HepG2 (cell line): ENCODE results near the gene ZFP1. TPM values are rescaled to one million over a fixed set of nuclear protein-coding genes. Genes with fewer than 3 reads are reported as not detected.

Experiments used
- CCDC6 ChIP-seq: sonication (generic); formaldehyde crosslinking; IDR thresholded peaks from 2 replicates; pipeline ENCODE4 v1.8.1; 2022; ENCODE audit warnings: mild to moderate bottlenecking, missing genetic modification reagents, moderate library complexity
- CHCHD3 ChIP-seq: sonication (generic); formaldehyde crosslinking; IDR thresholded peaks from 2 replicates; pipeline ENCODE4 v1.8.0; 2022; ENCODE audit warnings: mild to moderate bottlenecking, missing genetic modification reagents, moderate library complexity
- FLYWCH1 ChIP-seq: sonication (generic); formaldehyde crosslinking; IDR thresholded peaks from 2 replicates; pipeline ENCODE4 v1.8.1; 2023; ENCODE audit warnings: mild to moderate bottlenecking, missing genetic modification reagents
- JUN ChIP-seq: sonication (generic); formaldehyde crosslinking; IDR thresholded peaks from 2 replicates; pipeline ENCODE4 v1.4.0; 2020; ENCODE audit warnings: mild to moderate bottlenecking, missing genetic modification reagents
- NFE2L1 ChIP-seq: sonication (generic); formaldehyde crosslinking; IDR thresholded peaks from 2 replicates; pipeline ENCODE4 v1.4.0; 2020; ENCODE audit warnings: missing genetic modification reagents, mild to moderate bottlenecking, borderline replicate concordance
- NFKBIZ ChIP-seq: IDR thresholded peaks from 2 replicates; pipeline ENCODE4 v1.6.1; 2018; ENCODE audit warnings: missing genetic modification reagents, missing compliant biosample characterization
- NR1H2 ChIP-seq: sonication (generic); formaldehyde crosslinking; IDR thresholded peaks from 2 replicates; pipeline ENCODE4 v1.8.1; 2022; ENCODE audit warnings: low read depth, missing genetic modification reagents, borderline replicate concordance
- PHF21A ChIP-seq: sonication (generic); formaldehyde crosslinking; IDR thresholded peaks from 2 replicates; pipeline ENCODE4 v1.5.0; 2020; ENCODE audit warnings: mild to moderate bottlenecking, missing genetic modification reagents
- SOX13 ChIP-seq, 3 experiments: fragments of 450-650 bp in 1 of 3; sonication (generic) in 1 of 3; formaldehyde crosslinking in 1 of 3; IDR thresholded peaks in 2 of 3; conservative IDR thresholded peaks in 1 of 3; 2 replicates each; pipeline versions ENCODE4 v1.5.0 to v1.6.1; 2016 to 2020; ENCODE audit warnings: antibody characterized with exemption in 1 of 3, mild to moderate bottlenecking in 1 of 3, missing compliant biosample characterization in 1 of 3, missing genetic modification reagents in 1 of 3, moderate library complexity in 1 of 3
- TCF7L2 ChIP-seq: IDR thresholded peaks from 2 replicates; pipeline ENCODE4 v1.6.1; 2011; ENCODE audit warnings: mild to moderate bottlenecking, low read depth, low read length, moderate library complexity
- XBP1 ChIP-seq: sonication (generic); formaldehyde crosslinking; IDR thresholded peaks from 2 replicates; pipeline ENCODE4 v1.5.0; 2020; ENCODE audit warnings: missing genetic modification reagents
- YEATS2 ChIP-seq: sonication (generic); formaldehyde crosslinking; IDR thresholded peaks from 2 replicates; pipeline ENCODE4 v1.4.0; 2020; ENCODE audit warnings: missing genetic modification reagents, borderline replicate concordance
- ZBTB8A ChIP-seq: sonication (generic); formaldehyde crosslinking; IDR thresholded peaks from 2 replicates; pipeline ENCODE4 v1.4.0; 2020; ENCODE audit warnings: mild to moderate bottlenecking, low read depth, missing genetic modification reagents, borderline replicate concordance
- ZFP36L1 ChIP-seq: sonication (generic); formaldehyde crosslinking; IDR thresholded peaks from 2 replicates; pipeline ENCODE4 v1.8.0; 2022; ENCODE audit warnings: mild to moderate bottlenecking, missing genetic modification reagents, moderate library complexity
- ZFP37 ChIP-seq: sonication (generic); formaldehyde crosslinking; IDR thresholded peaks from 2 replicates; pipeline ENCODE4 v1.4.0; 2020; ENCODE audit warnings: missing genetic modification reagents, borderline replicate concordance
- ZNF234 ChIP-seq: sonication (generic); formaldehyde crosslinking; conservative IDR thresholded peaks from 2 replicates; pipeline ENCODE4 v1.5.1; 2020; ENCODE audit warnings: mild to moderate bottlenecking, missing genetic modification reagents
- ZNF33B ChIP-seq: sonication (generic); formaldehyde crosslinking; IDR thresholded peaks from 2 replicates; pipeline ENCODE4 v1.5.1; 2020; ENCODE audit warnings: mild to moderate bottlenecking, missing genetic modification reagents
- ZNF556 ChIP-seq: sonication (generic); formaldehyde crosslinking; IDR thresholded peaks from 2 replicates; pipeline ENCODE4 v1.4.0; 2020; ENCODE audit warnings: mild to moderate bottlenecking, missing genetic modification reagents, borderline replicate concordance
- ZNF644 ChIP-seq: IDR thresholded peaks from 2 replicates; pipeline ENCODE4 v1.6.1; 2016; ENCODE audit warnings: low read depth
- ZNF660 ChIP-seq: sonication (generic); formaldehyde crosslinking; IDR thresholded peaks from 2 replicates; pipeline ENCODE4 v1.5.1; 2020; ENCODE audit warnings: mild to moderate bottlenecking, low read depth, missing genetic modification reagents, borderline replicate concordance
- ZSCAN30 ChIP-seq: sonication (generic); formaldehyde crosslinking; IDR thresholded peaks from 2 replicates; pipeline ENCODE4 v1.5.0; 2020; ENCODE audit warnings: mild to moderate bottlenecking, missing genetic modification reagents
- polyA plus RNA-seq, 8 experiments: library from polyadenylated mRNA; depleted of rRNA in 3 of 8; stranded (reverse) in 7 of 8; unstranded in 1 of 8; fragments of >200 nt; fragmentation: Illumina TruSeq in 4 of 8; extraction: Trizol in 4 of 8; gene quantifications; 2 replicates each; pipeline versions ENCODE4 v1.2.1 to v1.2.3, GENCODE V29; 2011 to 2016; ENCODE audit warnings: low read depth in 4 of 8, missing spikeins in 1 of 8, mixed read lengths in 1 of 8; ENCODE audit not compliant: insufficient read depth in 1 of 8
- total RNA-seq, 5 experiments: library from RNA; depleted of rRNA; stranded (reverse); fragments of >200 nt; fragmentation: Illumina TruSeq; extraction: Trizol; gene quantifications; 2 replicates each; pipeline ENCODE4 v1.2.3, GENCODE V29; 2016; ENCODE audit warnings: low read depth in 1 of 5
- TF ChIP-seq, protein P1 (sequence below): sonication (generic); formaldehyde crosslinking; IDR thresholded peaks from 2 replicates; pipeline ENCODE4 v1.4.0; 2020; ENCODE audit warnings: missing genetic modification reagents, low read depth, mild to moderate bottlenecking, borderline replicate concordance
- TF ChIP-seq, protein P2 (sequence below): IDR thresholded peaks from 2 replicates; pipeline ENCODE4 v1.6.1; 2016; ENCODE audit warnings: low read depth, control low read depth
- TF ChIP-seq, protein P3 (sequence below): sonication (generic); formaldehyde crosslinking; IDR thresholded peaks from 2 replicates; pipeline ENCODE4 v1.8.0; 2022; ENCODE audit warnings: mild to moderate bottlenecking, missing genetic modification reagents, borderline replicate concordance

The ZFP1 gene
- total and polyA plus RNA-seq, 2 of the 13 experiments (the other 11 are each of a cell fraction or from before 2014, with no cell fraction given) = 8.3 to 14.0 TPM

DNA sequence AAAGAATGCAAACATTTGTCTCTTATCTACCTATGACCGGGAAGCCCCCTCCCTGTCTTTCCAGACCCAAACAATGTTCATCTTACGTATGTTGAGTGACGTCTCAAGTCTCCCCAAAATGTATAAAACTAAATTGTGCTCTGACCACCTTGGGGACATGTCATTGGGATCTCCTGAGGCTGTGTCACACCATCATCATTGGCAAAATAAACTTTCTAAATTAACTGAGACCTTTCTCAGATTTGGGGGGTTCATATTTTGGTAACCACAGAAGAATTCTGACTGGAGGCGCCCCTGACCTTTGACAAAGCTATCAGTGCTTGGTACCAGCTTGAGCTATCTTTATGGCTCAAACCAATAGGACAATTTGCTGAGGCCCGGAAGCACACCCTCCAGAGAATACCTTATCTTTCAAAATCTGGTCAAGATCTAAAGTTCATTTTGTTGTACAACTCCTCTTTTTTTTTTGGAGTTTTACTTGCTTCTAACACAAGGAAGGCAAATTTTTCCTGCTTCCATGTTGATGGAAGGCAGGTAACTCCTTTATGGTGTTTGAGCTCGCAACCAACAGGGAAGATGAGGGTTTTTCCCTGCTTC lies 29.3 kb upstream of the ZFP1 start (continued):
- TF ChIP-seq, protein P1, sequence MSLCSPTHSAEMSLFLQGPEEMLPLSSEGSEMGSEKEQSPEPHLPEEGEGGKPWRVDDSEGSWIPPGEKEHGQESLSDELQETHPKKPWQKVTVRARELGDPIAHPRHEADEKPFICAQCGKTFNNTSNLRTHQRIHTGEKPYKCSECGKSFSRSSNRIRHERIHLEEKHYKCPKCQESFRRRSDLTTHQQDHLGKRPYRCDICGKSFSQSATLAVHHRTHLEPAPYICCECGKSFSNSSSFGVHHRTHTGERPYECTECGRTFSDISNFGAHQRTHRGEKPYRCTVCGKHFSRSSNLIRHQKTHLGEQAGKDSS (CRISPR knock-in tag) = no peak
- TF ChIP-seq ZNF234 = no peak
- no peak for TF ChIP-seq FLYWCH1 (CRISPR knock-in tag)
- TF ChIP-seq ZBTB8A (CRISPR knock-in tag) = no peak
- no peak for TF ChIP-seq SOX13 (IDR thresholded peaks at IDR 0.05)
- TF ChIP-seq SOX13 (CRISPR knock-in tag; conservative IDR thresholded peaks at IDR 0.05 in 1 of 2, IDR thresholded peaks at IDR 0.05 in 1 of 2) = no peak; a peak in 1 of 4 replicates
- peak; percentile 37; the same call in 1 of the 2 replicates for TF ChIP-seq ZNF644
- TF ChIP-seq CHCHD3 (CRISPR knock-in tag) = no peak
- no peak for TF ChIP-seq ZSCAN30 (CRISPR knock-in tag)
- no peak for TF ChIP-seq ZNF556 (CRISPR knock-in tag)
- no peak for TF ChIP-seq ZNF33B (CRISPR knock-in tag)
- no peak for TF ChIP-seq CCDC6
- no peak for TF ChIP-seq TCF7L2
- no peak for TF ChIP-seq NFKBIZ (CRISPR knock-in tag)
- TF ChIP-seq, protein P2, sequence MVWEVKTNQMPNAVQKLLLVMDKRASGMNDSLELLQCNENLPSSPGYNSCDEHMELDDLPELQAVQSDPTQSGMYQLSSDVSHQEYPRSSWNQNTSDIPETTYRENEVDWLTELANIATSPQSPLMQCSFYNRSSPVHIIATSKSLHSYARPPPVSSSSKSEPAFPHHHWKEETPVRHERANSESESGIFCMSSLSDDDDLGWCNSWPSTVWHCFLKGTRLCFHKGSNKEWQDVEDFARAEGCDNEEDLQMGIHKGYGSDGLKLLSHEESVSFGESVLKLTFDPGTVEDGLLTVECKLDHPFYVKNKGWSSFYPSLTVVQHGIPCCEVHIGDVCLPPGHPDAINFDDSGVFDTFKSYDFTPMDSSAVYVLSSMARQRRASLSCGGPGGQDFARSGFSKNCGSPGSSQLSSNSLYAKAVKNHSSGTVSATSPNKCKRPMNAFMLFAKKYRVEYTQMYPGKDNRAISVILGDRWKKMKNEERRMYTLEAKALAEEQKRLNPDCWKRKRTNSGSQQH (CRISPR knock-in tag) = no peak
- TF ChIP-seq NFE2L1 (CRISPR knock-in tag) = no peak
- no peak for TF ChIP-seq ZFP37 (CRISPR knock-in tag)
- TF ChIP-seq ZNF660 = no peak
- no peak for TF ChIP-seq ZFP36L1 (CRISPR knock-in tag)
- no peak for TF ChIP-seq JUN (CRISPR knock-in tag)
- TF ChIP-seq YEATS2 (CRISPR knock-in tag) = no peak
- TF ChIP-seq XBP1 = no peak
- no peak for TF ChIP-seq NR1H2 (CRISPR knock-in tag)
- TF ChIP-seq PHF21A (CRISPR knock-in tag) = 0 out of 2 replicates have a peak, but pooled peaks have one; percentile 29
- TF ChIP-seq, protein P3, sequence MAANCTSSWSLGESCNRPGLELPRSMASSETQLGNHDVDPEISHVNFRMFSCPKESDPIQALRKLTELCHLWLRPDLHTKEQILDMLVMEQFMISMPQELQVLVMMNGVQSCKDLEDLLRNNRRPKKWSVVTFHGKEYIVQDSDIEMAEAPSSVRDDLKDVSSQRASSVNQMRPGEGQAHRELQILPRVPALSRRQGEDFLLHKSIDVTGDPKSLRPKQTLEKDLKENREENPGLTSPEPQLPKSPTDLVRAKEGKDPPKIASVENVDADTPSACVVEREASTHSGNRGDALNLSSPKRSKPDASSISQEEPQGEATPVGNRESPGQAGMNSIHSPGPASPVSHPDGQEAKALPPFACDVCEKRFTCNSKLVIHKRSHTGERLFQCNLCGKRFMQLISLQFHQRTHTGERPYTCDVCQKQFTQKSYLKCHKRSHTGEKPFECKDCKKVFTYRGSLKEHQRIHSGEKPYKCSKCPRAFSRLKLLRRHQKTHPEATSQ (CRISPR knock-in tag) = no peak
